GM12892 (cell line): Measurements from ENCODE around the gene TMEM184A.

Source experiments
- POLR2AphosphoS5 ChIP-seq: IDR thresholded peaks from 2 replicates; pipeline ENCODE4 v1.6.1; 2011; ENCODE audit warnings: low read depth, low read length, control low read depth
- TAF1 ChIP-seq: IDR thresholded peaks from 2 replicates; pipeline ENCODE4 v1.6.1; 2011; ENCODE audit warnings: low read depth, mild to moderate bottlenecking, control low read depth, low read length, borderline replicate concordance

- TF ChIP-seq TAF1 (no peak), POLR2AphosphoS5 (no peak)
Measured at GRCh38 chr7:1555046-1555812, 776 bp downstream of the TMEM184A start.
